Adrenal gland (tissue), 12 donors: Measurements from ENCODE around the gene SNX2. TPM values are rescaled to one million over a fixed set of nuclear protein-coding genes. Genes with fewer than 3 reads are reported as not detected.

Source experiments
- DNase-seq, 7 donors: peaks; one replicate each; pipeline ENCODE4 v3.0.0-alpha.2; 2019 to 2020
- H3K27ac ChIP-seq, 5 donors: fragments of 200-600 bp; sonication (generic) in 4 of 5; 1 replicate in 3 of 5; 2 replicates in 2 of 5; pipeline versions ENCODE4 v1.5.1 to v1.8.0; 2016 to 2020; ENCODE audit warnings: mild to moderate bottlenecking in 1 of 5
- H3K27me3 ChIP-seq: fragments of 200-600 bp; 2 replicates; pipeline ENCODE4 v1.8.0; 2021
- H3K36me3 ChIP-seq, 2 donors: fragments of 200-600 bp; replicated peaks in 1 of 2; 1 replicate in 1 of 2; 2 replicates in 1 of 2; pipeline versions ENCODE4 v1.5.1 to v1.8.0; 2018 to 2022
- H3K4me1 ChIP-seq, 2 donors: fragments of 200-600 bp; replicated peaks in 1 of 2; 1 replicate in 1 of 2; 2 replicates in 1 of 2; pipeline versions ENCODE4 v1.5.1 to v1.8.0; 2018 to 2021
- H3K4me3 ChIP-seq, 4 donors: fragments of 200-600 bp; sonication (generic) in 3 of 4; one replicate each; pipeline ENCODE4 v1.5.1; 2016 to 2018
- H3K9me3 ChIP-seq, 3 donors: fragments of 200-600 bp; sonication (generic) in 1 of 3; replicated peaks in 1 of 3; 1 replicate in 2 of 3; 2 replicates in 1 of 3; pipeline versions ENCODE4 v1.5.1 to v1.8.0; 2016 to 2021
- CTCF ChIP-seq, 6 experiments: fragments of 450-650 bp in 4 of 6; fragments of 200-600 bp in 2 of 6; sonication (generic) in 1 of 6; IDR thresholded peaks; 1 replicate in 5 of 6; 2 replicates in 1 of 6; pipeline versions ENCODE4 v1.5.1 to v1.8.0; 2016 to 2021; ENCODE audit warnings: antibody characterized with exemption in 6 of 6, mild to moderate bottlenecking in 2 of 6, moderate library complexity in 1 of 6
- POLR2A ChIP-seq, 2 donors: fragments of 450-650 bp; IDR thresholded peaks; one replicate each; pipeline ENCODE4 v1.6.1; 2017; ENCODE audit warnings: antibody characterized with exemption in 2 of 2, mild to moderate bottlenecking in 2 of 2, moderate library complexity in 1 of 2
- WGBS, 4 donors: extraction: QIAGEN DNeasy Blood & Tissue Kit in 2 of 4; methylation state at CpG; one replicate each; pipeline versions ENCODE4 v1.1.5 to v1.1.7; 2013 to 2017; 5-methylcytosine and 5-hydroxymethylcytosine counted together
- intact Hi-C, 2 donors: fragments of 100-400 bp; cut with DNase I; formaldehyde crosslinking; loops; one replicate each; pipeline versions ENCODE4 v1.14.1 to v1.15.0; 2022 to 2023
- polyA plus RNA-seq, 3 donors: library from polyadenylated mRNA; stranded (reverse); fragments of 200-250 nt in 2 of 3; fragments of 350-450 nt in 1 of 3; fragmentation: Illumina TruSeq in 1 of 3; extraction: RNeasy Lipid Tissue Mini Kit (QIAGEN cat#74804) in 1 of 3; gene quantifications; one replicate each; pipeline ENCODE4 v1.2.3, GENCODE V29; 2013 to 2014
- total RNA-seq, 9 donors: library from RNA; depleted of rRNA in 4 of 9; stranded (reverse); fragments of >200 nt in 4 of 9; fragments of 120-200 nt in 1 of 9; fragmentation: NEBNext Ultra II Directional in 1 of 9; extraction: Animal tissue kit (Norgen Biotek cat#: 25700) in 1 of 9; gene quantifications; one replicate each; pipeline versions ENCODE4 v1.1.0 to v1.2.4, GENCODE V29; 2013 to 2023
- donor health status: healthy with polysubstance abuse.
- donor health status: Bipolar disorder and iron deficiency.
- donor health status: DM: yes; HTN: yes; CAD: no.
- donor health status: DM: no; HTN: no; CAD: no.
- donor health status: DM: no; HTN: no; CAD: no.
- donor health status: DM: yes; HTN: yes; CAD: no.

Gene SNX2
- total and polyA plus RNA-seq, 12 donors: 14.7 to 97.2 (median 67.0) TPM

- TF ChIP-seq POLR2A (IDR thresholded peaks at IDR 0.05) (no peak), CTCF (IDR thresholded peaks at IDR 0.05) (no peak)
- WGBS, 4 donors: 73 to 88% (median 75%) methylated on average over 2 to 3 of the region's 3 CpGs
- Histone ChIP-seq H3K36me3 (no peaks in the 10 kb centered on the region), H3K4me3 (no peak overlapping the region), H3K27ac (no peak overlapping the region), H3K27me3 (no peaks in the 10 kb centered on the region), H3K4me1 (no peaks in the 10 kb centered on the region), H3K9me3 (no peaks in the 10 kb centered on the region)
- intact Hi-C loops: no loop called here
- DNase-seq: no peak
Observed at GRCh38 chr5:122770477-122770876, 4.4 kb upstream of the SNX2 start.

- no peak for DNase-seq
- no peak overlapping the region for H3K4me3 ChIP-seq
- H3K36me3 ChIP-seq: no peaks in the 10 kb centered on the region
- no peak overlapping the region for H3K27ac ChIP-seq
- no peak for TF ChIP-seq CTCF (IDR thresholded peaks at IDR 0.05)
- no peaks in the 10 kb centered on the region for H3K9me3 ChIP-seq
- H3K27me3 ChIP-seq: no peaks in the 10 kb centered on the region
- intact Hi-C loops: no loop called here
- peaks cover 6 to 17% of the 10 kb centered on the region in 2 donors for H3K4me1 ChIP-seq
- 76 to 90% (median 82%) methylated on average over 1 of the region's 1 CpG for WGBS, 4 donors
Observed at GRCh38 chr5:122772446-122772845, 2.4 kb upstream of the SNX2 start.

GRCh38 chr5:122773619-122774018 lies 1.3 kb upstream of the SNX2 start:
- no peak overlapping the region for H3K4me3 ChIP-seq
- peaks cover 6 to 25% of the 10 kb centered on the region in 2 donors for H3K4me1 ChIP-seq
- intact Hi-C loops: no loop called here
- 50 to 69% (median 66%) methylated on average over 3 of the region's 3 CpGs for WGBS, 4 donors
- no peaks in the 10 kb centered on the region for H3K36me3 ChIP-seq
- no peak overlapping the region for H3K27ac ChIP-seq
- no peaks in the 10 kb centered on the region for H3K9me3 ChIP-seq
- TF ChIP-seq CTCF (IDR thresholded peaks at IDR 0.05) (no peak), POLR2A (IDR thresholded peaks at IDR 0.05) (no peak)
- H3K27me3 ChIP-seq: no peaks in the 10 kb centered on the region
- no peak for DNase-seq

- H3K27ac ChIP-seq: peak overlapping the region in 3 of 5 donors; percentile 85 to 98 (median 89)
- peaks cover 6 to 25% of the 10 kb centered on the region in 2 donors for H3K4me1 ChIP-seq
- 15 to 29% (median 20%) methylated on average over 6 to 8 of the region's 8 CpGs for WGBS, 4 donors
Observed at GRCh38 chr5:122774519-122774860, 390 bp upstream of the SNX2 start.

More at GRCh38 chr5:122774519-122774860, 390 bp upstream of the SNX2 start:
- Histone ChIP-seq H3K4me3 (peak overlapping the region in 2 of 4 donors; percentile 96 to 98), H3K36me3 (no peaks in the 10 kb centered on the region), H3K27me3 (no peaks in the 10 kb centered on the region), H3K9me3 (no peaks in the 10 kb centered on the region)
- no peak for DNase-seq
- intact Hi-C loops: no loop called here
- TF ChIP-seq CTCF (IDR thresholded peaks at IDR 0.05) (no peak), POLR2A (IDR thresholded peaks at IDR 0.05) (no peak)
